K562 (cell line): ENCODE data around the gene PRSS1. TPM values are rescaled to one million over a fixed set of nuclear protein-coding genes. Genes with fewer than 3 reads are reported as not detected.

Source experiments
- ATAC-seq: fragments of 200-7000 bp; cut with Tn5 transposase; 3 replicates; pipeline ENCODE4 v1.9.1; 2020; ENCODE audit warnings: moderate library complexity
- BruUV-seq: library from RNA; stranded (reverse); fragments of 400-500 nt; replicated peaks from 2 replicates; lab custom pipeline; 2021; lab: Mats Ljungman, UMichigan
- CTCF ChIA-PET: fragments of 300-600 bp; formaldehyde crosslinking; extraction: SDS; loops from one replicate; lab custom pipeline; 2021; ENCODE audit warnings: low intra/inter-chr PET ratio; lab: Yijun Ruan, JAX
- POLR2A ChIA-PET: fragments of 300-600, 350-650 bp; sonication (Branson Sonifier 250); formaldehyde crosslinking; extraction: SDS; loops from one replicate; lab custom pipeline; 2021; ENCODE audit warnings: antibody characterized with exemption, inconsistent platforms; lab: Yijun Ruan, JAX
- DNase-seq, 4 experiments: peaks; one replicate each; pipeline versions ENCODE4 v3.0.0 to v3.0.0-alpha.2; 2011 to 2018; ENCODE audit warnings: low spot score in 3 of 4, mixed read lengths in 3 of 4; ENCODE audit errors: extremely low read depth in 1 of 4
- FAIRE-seq: peaks from 2 replicates; lab custom pipeline; 2011; peaks lifted over from hg19 to GRCh38; lab: Jason Lieb, UNC
- H2AFZ ChIP-seq: 2 replicates; pipeline ENCODE4 v1.6.0; 2011; ENCODE audit warnings: low read depth, low read length, control low read depth, inconsistent platforms
- H3K27ac ChIP-seq: fragments of 200-600 bp; 3 replicates; pipeline ENCODE4 v1.8.0; 2011; ENCODE audit warnings: low read depth, mild to moderate bottlenecking, control low read depth, inconsistent platforms, low read length, moderate library complexity, mixed read lengths; ENCODE audit errors: extremely low read depth
- H3K27me3 ChIP-seq, 2 experiments: fragments of 300-600 bp in 1 of 2; 2 replicates in 1 of 2; 3 replicates in 1 of 2; pipeline versions ENCODE4 v1.6.0 to v1.8.0; 2011; ENCODE audit warnings: inconsistent platforms in 2 of 2, low read length in 2 of 2, mild to moderate bottlenecking in 1 of 2, mixed read lengths in 1 of 2, moderate library complexity in 1 of 2; ENCODE audit not compliant: control insufficient read depth in 2 of 2, insufficient read depth in 2 of 2
- H3K36me3 ChIP-seq: fragments of 300-600 bp; 3 replicates; pipeline ENCODE4 v1.8.0; 2011; ENCODE audit warnings: mild to moderate bottlenecking, low read length, inconsistent platforms; ENCODE audit not compliant: control insufficient read depth, insufficient read depth
- H3K4me1 ChIP-seq, 2 experiments: fragments of 200-600 bp in 1 of 2; replicated peaks in 1 of 2; 2 replicates in 1 of 2; 3 replicates in 1 of 2; pipeline versions ENCODE4 v1.5.1 to v1.8.0; 2011; ENCODE audit warnings: inconsistent platforms in 2 of 2, low read length in 2 of 2, mild to moderate bottlenecking in 1 of 2, mixed read lengths in 1 of 2, moderate library complexity in 1 of 2; ENCODE audit not compliant: control insufficient read depth in 2 of 2, insufficient read depth in 2 of 2
- H3K4me2 ChIP-seq: 2 replicates; pipeline ENCODE4 v1.6.1; 2011; ENCODE audit warnings: low read length, control low read depth, inconsistent platforms, mixed read lengths; ENCODE audit not compliant: insufficient read depth
- H3K4me3 ChIP-seq: fragments of 200-600 bp; sonication (generic), shearing (Covaris generic); 2 replicates; pipeline ENCODE4 v1.5.1; 2016; ENCODE audit warnings: control low read depth, inconsistent platforms
- H3K79me2 ChIP-seq: fragments of 200-600 bp; 3 replicates; pipeline ENCODE4 v1.8.0; 2011; ENCODE audit warnings: low read length, inconsistent platforms; ENCODE audit not compliant: control insufficient read depth, insufficient read depth
- H3K9ac ChIP-seq, 2 experiments: 2 replicates each; pipeline versions ENCODE4 v1.6.0 to v1.6.1; 2011; ENCODE audit warnings: low read depth in 2 of 2, low read length in 2 of 2, control low read depth in 1 of 2, inconsistent platforms in 1 of 2, mild to moderate bottlenecking in 1 of 2, mixed read lengths in 1 of 2; ENCODE audit not compliant: insufficient read depth in 1 of 2
- H3K9me1 ChIP-seq: one replicate; pipeline ENCODE4 v1.6.0; 2011; ENCODE audit warnings: inconsistent platforms, mild to moderate bottlenecking, low read length, moderate library complexity; ENCODE audit not compliant: control insufficient read depth, insufficient read depth
- H3K9me3 ChIP-seq: replicated peaks from 2 replicates; pipeline ENCODE4 v1.5.1; 2011; ENCODE audit warnings: low read depth, low read length, inconsistent platforms; ENCODE audit not compliant: control insufficient read depth, insufficient read depth
- H4K20me1 ChIP-seq: replicated peaks from 2 replicates; pipeline ENCODE4 v1.6.1; 2011; ENCODE audit warnings: low read length, inconsistent platforms, mixed read lengths; ENCODE audit not compliant: control insufficient read depth, insufficient read depth
- ARID2 ChIP-seq: fragments of 450-650 bp; IDR thresholded peaks from 2 replicates; pipeline ENCODE4 v1.6.1; 2017; ENCODE audit warnings: antibody characterized with exemption, mild to moderate bottlenecking
- BRF1 ChIP-seq: IDR thresholded peaks from 3 replicates; pipeline ENCODE4 v1.6.1; 2011; ENCODE audit warnings: borderline replicate concordance, mild to moderate bottlenecking; ENCODE audit not compliant: insufficient read length; ENCODE audit errors: extremely low read depth
- CTCF ChIP-seq, 3 experiments: IDR thresholded peaks in 2 of 3; conservative IDR thresholded peaks in 1 of 3; 2 replicates each; pipeline ENCODE4 v1.5.1; 2011 to 2012; ENCODE audit warnings: low read length in 3 of 3, mild to moderate bottlenecking in 3 of 3, control low read depth in 2 of 3, improper control_type of control experiment in 1 of 3, inconsistent platforms in 1 of 3, low read depth in 1 of 3, mixed read lengths in 1 of 3, moderate library complexity in 1 of 3; ENCODE audit not compliant: insufficient read depth in 2 of 3
- TFAP4 ChIP-seq: sonication (generic); formaldehyde crosslinking; IDR thresholded peaks from 2 replicates; pipeline ENCODE4 v1.8.0; 2022; ENCODE audit warnings: missing genetic modification reagents, mild to moderate bottlenecking, moderate library complexity, borderline replicate concordance
- ZNF124 ChIP-seq: sonication (generic); formaldehyde crosslinking; IDR thresholded peaks from 2 replicates; pipeline ENCODE4 v1.8.1; 2022; ENCODE audit warnings: missing genetic modification reagents
- ZNF609 ChIP-seq: sonication (generic); formaldehyde crosslinking; IDR thresholded peaks from 2 replicates; pipeline ENCODE4 v1.8.1; 2023; ENCODE audit warnings: missing genetic modification reagents, mild to moderate bottlenecking, borderline replicate concordance
- WGBS: fragments of 100-300 bp; shearing (Covaris generic); methylation state at CpG from one replicate; pipeline ENCODE4 v1.1.6; 2016; ENCODE audit warnings: low coverage, mixed read lengths; ENCODE audit not compliant: insufficient coverage; ENCODE audit errors: missing lambda C conversion rate; 5-methylcytosine and 5-hydroxymethylcytosine counted together
- in situ Hi-C: fragments of 300-500 bp; cut with MboI; formaldehyde crosslinking; loops from 4 replicates; pipeline ENCODE4 v1.15.0; 2018; ENCODE audit warnings: inconsistent platforms, mixed read lengths
- intact Hi-C: fragments of 100-400 bp; cut with micrococcal nuclease; formaldehyde crosslinking; loops from 2 replicates; pipeline ENCODE4 v1.14.2; 2022
- polyA plus RNA-seq, 8 experiments: library from polyadenylated mRNA; depleted of rRNA in 4 of 8; stranded (reverse) in 5 of 8; unstranded in 3 of 8; fragments of >200 nt; fragmentation: Nextera tagmentation in 2 of 8; fragmentation: Illumina TruSeq in 1 of 8; extraction: Ambion mirVana in 2 of 8; extraction: Trizol in 1 of 8; gene quantifications; 2 replicates each; pipeline versions ENCODE4 v1.2.1 to v1.2.3, GENCODE V29; 2011 to 2014; ENCODE audit warnings: inconsistent platforms in 1 of 8, missing spikeins in 1 of 8
- total RNA-seq, 7 experiments: library from RNA; depleted of rRNA in 6 of 7; stranded (reverse); fragments of >200 nt in 6 of 7; fragmentation: Illumina TruSeq in 2 of 7; extraction: Trizol in 2 of 7; gene quantifications; 2 replicates each; pipeline versions ENCODE4 v1.2.1 to v1.2.3, GENCODE V29; 2011 to 2021; ENCODE audit warnings: low replicate concordance in 1 of 7

Gene PRSS1
- total and polyA plus RNA-seq, 9 of the 15 experiments (the other 6 are each of a cell fraction or from before 2014, with no cell fraction given), result 0.07 to 6.6 (median 0.20) TPM; not detected in 6

GRCh38 chr7:142711746-142712616, 37.3 kb upstream of the PRSS1 start:
- Histone ChIP-seq H3K27me3 (no peaks in the 10 kb centered on the region), H3K79me2 (no peaks in the 10 kb centered on the region), H2AFZ (no peak overlapping the region), H3K4me1 (peaks cover 0 to 6% of the 10 kb centered on the region in 2 experiments; a peak in 2 of 5 replicates), H3K36me3 (no peaks in the 10 kb centered on the region), H3K9ac (no peak overlapping the region), H3K9me3 (no peaks in the 10 kb centered on the region), H3K27ac (no peak overlapping the region), H4K20me1 (no peaks in the 10 kb centered on the region), H3K4me3 (no peak overlapping the region), H3K4me2 (no peak overlapping the region), H3K9me1 (no peaks in the 10 kb centered on the region)
- POLR2A ChIA-PET, result no interaction called here
- peak; percentile 35 to 51 (median 43) for DNase-seq
- intact Hi-C loops, result loop anchor here (1.0 kb wide), 1 partner anchor 71 kb away; no protein-coding TSS in a partner anchor
- ATAC-seq, result peak; percentile 79
- CTCF ChIA-PET, result interaction anchor here (0.6 to 1.1 kb wide), 3 partner anchors 71 to 1415 kb away, joined by 3 to 8 read pairs (median 3); no protein-coding TSS in a partner anchor
- 10% methylated on average over 18 of the region's 18 CpGs for WGBS
- in situ Hi-C loops, result no loop called here
- FAIRE-seq, result peak; percentile 70
- BruUV-seq, result no TSS peak
- TF ChIP-seq ARID2 (no peak), ZNF609 (CRISPR knock-in tag) (peak; percentile 61; the same call in 1 of the 2 replicates), TFAP4 (CRISPR knock-in tag) (0 out of 2 replicates have a peak, but pooled peaks have one; percentile 13), BRF1 (no peak), ZNF124 (no peak), CTCF (IDR thresholded peaks at IDR 0.05 in 2 of 3, conservative IDR thresholded peaks at IDR 0.05 in 1 of 3; ENCODE audit: insufficient read depth in 2 of 3, low read depth in 1 of 3, low read length in 3 of 3) (peak; percentile 67 to 76 (median 67))
